ENCODE measurements around the gene CNTN4. TPM values are rescaled to one million over a fixed set of nuclear protein-coding genes. Genes with fewer than 3 reads are reported as not detected.

CNTN4 gene
- total and polyA plus RNA-seq, 2 of the 8 experiments (the other 6 are each of a cell fraction or from before 2014, with no cell fraction given) = 0.41 to 2.2 TPM

DNA sequence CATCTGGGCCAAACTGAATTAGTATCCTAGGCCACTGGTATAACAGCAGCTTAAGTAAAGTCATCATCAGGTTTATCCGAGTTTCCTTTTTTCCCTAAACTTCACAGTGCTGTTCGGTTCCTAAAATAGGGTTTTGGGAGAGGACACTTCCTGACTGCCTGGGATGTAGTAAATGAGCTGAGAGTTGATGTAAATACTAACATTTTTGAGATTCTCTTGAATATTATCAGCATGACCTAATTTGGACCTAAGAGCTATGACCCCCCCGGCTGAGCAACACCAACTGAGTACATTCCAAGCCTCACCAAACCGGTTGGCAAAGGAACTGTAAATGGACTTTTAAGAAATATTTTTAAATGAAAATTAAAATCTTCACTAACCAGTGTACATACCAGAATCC lies 932.7 kb downstream of the CNTN4 start:
- Histone ChIP-seq H4K91ac (replicated peaks; ENCODE audit: insufficient read length, low read length) (no peak overlapping the region), H3K4me1 (replicated peaks in 1 of 4; ENCODE audit: control insufficient read depth in 3 of 4, insufficient read depth in 4 of 4, low read length in 3 of 4) (peaks cover 0 to 2% (median 0%) of the 10 kb centered on the region in 4 experiments; a peak in 1 of 7 replicates), H3K9me3 (ENCODE audit: insufficient read depth in 2 of 2, low read depth in 1 of 2, low read length in 1 of 2) (no peaks in the 10 kb centered on the region), H3K79me1 (ENCODE audit: low read depth, low read length) (no peaks in the 10 kb centered on the region), H2BK120ac (replicated peaks; ENCODE audit: low read depth, low read length) (no peak overlapping the region), H3K18ac (ENCODE audit: extremely low read depth, low read length) (no peak overlapping the region), H3K9ac (replicated peaks in 1 of 4; ENCODE audit: extremely low read depth in 1 of 4, low read depth in 3 of 4, low read length in 3 of 4) (no peak overlapping the region), H3K23me2 (ENCODE audit: low read depth, low read length) (no peaks in the 10 kb centered on the region), H3K79me2 (ENCODE audit: control insufficient read depth in 1 of 2, insufficient read depth in 2 of 2, low read length in 2 of 2) (no peaks in the 10 kb centered on the region), H3K27ac (ENCODE audit: low read depth, low read length) (no peak overlapping the region), H2AK5ac (ENCODE audit: low read depth, low read length) (no peak overlapping the region), H2AFZ (ENCODE audit: low read length) (no peak overlapping the region), H2BK20ac (ENCODE audit: low read length) (no peak overlapping the region), H2BK15ac (ENCODE audit: low read length) (no peak overlapping the region), H4K5ac (ENCODE audit: insufficient read length, low read depth, low read length) (no peak overlapping the region), H3K56ac (replicated peaks; ENCODE audit: insufficient read length, low read depth, low read length) (no peak overlapping the region), H3K27me3 (replicated peaks in 1 of 4; ENCODE audit: control insufficient read depth in 3 of 4, extremely low read depth in 1 of 4, insufficient read depth in 3 of 4, low read length in 3 of 4) (no peaks in the 10 kb centered on the region), H3K36me3 (ENCODE audit: control insufficient read depth in 2 of 4, insufficient read depth in 4 of 4, low read length in 3 of 4) (no peaks in the 10 kb centered on the region), H4K20me1 (replicated peaks in 1 of 2; ENCODE audit: control insufficient read depth in 1 of 2, insufficient read depth in 2 of 2, low read length in 2 of 2) (no peaks in the 10 kb centered on the region), H3K23ac (ENCODE audit: insufficient read length) (no peak overlapping the region), H4K8ac (ENCODE audit: extremely low read depth, insufficient read depth, low read length) (no peak overlapping the region), H2BK12ac (ENCODE audit: low read depth, low read length) (no peak overlapping the region), H3K4ac (replicated peaks; ENCODE audit: insufficient read length, low read depth, low read length) (no peak overlapping the region), H3K4me2 (ENCODE audit: insufficient read depth in 1 of 2, low read depth in 2 of 2, low read length in 2 of 2) (no peak overlapping the region), H3K14ac (ENCODE audit: insufficient read length) (no peak overlapping the region), H3K4me3 (ENCODE audit: extremely low read depth in 1 of 4, insufficient read depth in 2 of 4, low read depth in 3 of 4, low read length in 4 of 4) (no peak overlapping the region), H2BK5ac (ENCODE audit: low read depth, low read length) (no peak overlapping the region)
- ChIA-PET POLR2A (ENCODE audit: partially characterized antibody) (no interaction called here), CTCF (ENCODE audit: partially characterized antibody) (interaction anchor here (0.9 to 1.4 kb wide), 4 partner anchors 13 to 267 kb away, joined by 3 read pairs; partner anchors contain the start of gene IL5RA)
- FAIRE-seq (no peak), DNase-seq (ENCODE audit: low read depth in 1 of 2, low spot score in 2 of 2) (no peak)
- 72% methylated on average over 4 of the region's 4 CpGs; no CpG with 5 or more reads in 1 of the 2 experiments for WGBS, 2 experiments (ENCODE audit: extremely low coverage in 1 of 2, insufficient coverage in 1 of 2, insufficient read length in 1 of 2, insufficient replicate concordance in 2 of 2, low coverage in 1 of 2, low lambda C conversion rate in 2 of 2, missing lambda C conversion rate in 1 of 2)
- TF ChIP-seq, protein P1, sequence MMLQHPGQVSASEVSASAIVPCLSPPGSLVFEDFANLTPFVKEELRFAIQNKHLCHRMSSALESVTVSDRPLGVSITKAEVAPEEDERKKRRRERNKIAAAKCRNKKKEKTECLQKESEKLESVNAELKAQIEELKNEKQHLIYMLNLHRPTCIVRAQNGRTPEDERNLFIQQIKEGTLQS (IDR thresholded peaks at IDR 0.05; ENCODE audit: insufficient read depth, low read depth, low read length) = no peak
- no peak for TF ChIP-seq RAD21 (IDR thresholded peaks at IDR 0.05 in 1 of 2, conservative IDR thresholded peaks at IDR 0.05 in 1 of 2; ENCODE audit: low read depth in 2 of 2, low read length in 2 of 2)
- no peak for TF ChIP-seq HDAC6 (IDR thresholded peaks at IDR 0.05; ENCODE audit: low read depth, low read length)
- no peak for TF ChIP-seq NRF1 (IDR thresholded peaks at IDR 0.05; ENCODE audit: low read depth, low read length)
- no peak for TF ChIP-seq BRCA1 (IDR thresholded peaks at IDR 0.05; ENCODE audit: low read depth, low read length)
- TF ChIP-seq SIN3A (conservative IDR thresholded peaks at IDR 0.05 in 1 of 2, IDR thresholded peaks at IDR 0.05 in 1 of 2; ENCODE audit: low read depth in 1 of 2, low read length in 2 of 2) = no peak
- TF ChIP-seq ASH2L (IDR thresholded peaks at IDR 0.05; ENCODE audit: low read length) = no peak
- TF ChIP-seq, protein P2, sequence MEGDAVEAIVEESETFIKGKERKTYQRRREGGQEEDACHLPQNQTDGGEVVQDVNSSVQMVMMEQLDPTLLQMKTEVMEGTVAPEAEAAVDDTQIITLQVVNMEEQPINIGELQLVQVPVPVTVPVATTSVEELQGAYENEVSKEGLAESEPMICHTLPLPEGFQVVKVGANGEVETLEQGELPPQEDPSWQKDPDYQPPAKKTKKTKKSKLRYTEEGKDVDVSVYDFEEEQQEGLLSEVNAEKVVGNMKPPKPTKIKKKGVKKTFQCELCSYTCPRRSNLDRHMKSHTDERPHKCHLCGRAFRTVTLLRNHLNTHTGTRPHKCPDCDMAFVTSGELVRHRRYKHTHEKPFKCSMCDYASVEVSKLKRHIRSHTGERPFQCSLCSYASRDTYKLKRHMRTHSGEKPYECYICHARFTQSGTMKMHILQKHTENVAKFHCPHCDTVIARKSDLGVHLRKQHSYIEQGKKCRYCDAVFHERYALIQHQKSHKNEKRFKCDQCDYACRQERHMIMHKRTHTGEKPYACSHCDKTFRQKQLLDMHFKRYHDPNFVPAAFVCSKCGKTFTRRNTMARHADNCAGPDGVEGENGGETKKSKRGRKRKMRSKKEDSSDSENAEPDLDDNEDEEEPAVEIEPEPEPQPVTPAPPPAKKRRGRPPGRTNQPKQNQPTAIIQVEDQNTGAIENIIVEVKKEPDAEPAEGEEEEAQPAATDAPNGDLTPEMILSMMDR (IDR thresholded peaks at IDR 0.05; ENCODE audit: control extremely low read depth in 1 of 3, insufficient read depth in 1 of 3, low read depth in 1 of 3, low read length in 3 of 3) = no peak
- no peak for TF ChIP-seq GTF2F1 (IDR thresholded peaks at IDR 0.05; ENCODE audit: borderline replicate concordance, low read depth, low read length)
- no peak for TF ChIP-seq RBBP5 (IDR thresholded peaks at IDR 0.05; ENCODE audit: borderline replicate concordance, low read depth, low read length)
